Hair follicle dermal papilla cell (primary cell): ENCODE data around the gene CEACAM8. TPM values are rescaled to one million over a fixed set of nuclear protein-coding genes. Genes with fewer than 3 reads are reported as not detected.

ENCODE experiments used
- total RNA-seq: library from RNA; depleted of rRNA; stranded (reverse); fragments of >200 nt; gene quantifications from 2 replicates; pipeline ENCODE4 v1.2.3, GENCODE V29; 2012

CEACAM8 gene
- not detected in 2 replicates for total RNA-seq

DNA sequence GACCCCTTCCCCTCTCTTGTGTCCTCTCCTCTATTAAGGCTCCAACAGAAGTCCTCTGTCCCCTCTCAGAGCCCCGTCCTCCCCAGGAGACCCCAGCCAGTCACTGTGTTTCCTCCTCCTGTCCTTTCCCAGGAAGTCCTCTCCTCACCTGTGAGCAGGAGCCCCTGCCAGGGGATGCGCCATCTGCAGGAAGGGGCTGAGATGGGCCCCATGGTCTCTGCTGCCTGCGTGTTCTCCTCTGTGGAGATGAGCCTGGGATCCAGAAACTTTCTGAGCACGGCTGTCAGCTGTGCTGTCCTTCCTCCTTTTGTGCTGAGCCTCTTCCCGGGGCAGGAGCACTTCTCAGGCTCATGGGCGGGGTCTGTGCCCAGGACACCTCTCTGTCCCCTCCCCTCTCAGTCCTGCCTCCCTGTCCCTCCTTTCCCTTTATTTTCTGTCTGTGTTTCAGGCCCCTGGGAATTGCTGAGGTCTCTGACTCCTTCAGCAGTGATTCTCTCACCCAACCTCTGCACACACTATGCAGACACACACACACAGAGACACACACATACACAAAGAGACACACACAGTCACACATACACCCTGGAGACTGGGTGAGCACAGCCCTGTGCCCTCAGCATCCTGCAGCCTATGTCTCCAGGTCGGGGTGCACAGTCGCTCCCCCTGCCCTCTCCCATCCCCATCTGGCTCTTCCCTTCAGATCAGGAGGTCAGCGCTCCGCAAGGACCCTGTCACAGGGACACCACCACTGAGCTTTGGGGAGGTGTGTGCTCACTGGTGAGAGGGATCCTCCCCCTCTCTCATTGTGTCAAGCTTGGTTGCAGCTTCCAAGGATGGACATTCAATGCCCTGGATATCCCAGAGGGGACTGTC is at the start of gene CEACAM8:
CEACAM8 (minus strand) TSS at position 308 of the 873 bp plus-strand sequence; CDS start at position 212, 96 bp downstream.

Other genes starting within 250 kb of the CEACAM8 start
- gene CNFN, start 204.6 kb downstream of the CEACAM8 start, total RNA-seq = not detected in 2 replicates
- 3.1 and 3.3 TPM in 2 replicates for gene LIPE, start 167.5 kb downstream of the CEACAM8 start, total RNA-seq
- not detected in 2 replicates for gene CXCL17, start 152.0 kb downstream of the CEACAM8 start, total RNA-seq
- 1.5 and 1.6 TPM in 2 replicates for gene CEACAM1, start 66.4 kb downstream of the CEACAM8 start, total RNA-seq
- gene PSG3, start 145.6 kb upstream of the CEACAM8 start, total RNA-seq = not detected in 2 replicates
- gene PSG8, start 170.8 kb upstream of the CEACAM8 start, total RNA-seq = not detected in 2 replicates